AG10803 (cell line): ENCODE measurements around the gene CBFA2T3.

Source experiments
- DNase-seq: peaks from one replicate; pipeline ENCODE4 v3.0.0; 2010; ENCODE audit warnings: low read depth
- H3K4me3 ChIP-seq: 2 replicates; pipeline ENCODE4 v1.5.1; 2011; ENCODE audit warnings: mild to moderate bottlenecking, low read length, control low read depth
- TF ChIP-seq, protein P1 (sequence below): conservative IDR thresholded peaks from 2 replicates; pipeline ENCODE4 v1.5.1; 2011; ENCODE audit warnings: mild to moderate bottlenecking, low read length, control low read depth, inconsistent platforms

CBFA2T3 gene

DNA sequence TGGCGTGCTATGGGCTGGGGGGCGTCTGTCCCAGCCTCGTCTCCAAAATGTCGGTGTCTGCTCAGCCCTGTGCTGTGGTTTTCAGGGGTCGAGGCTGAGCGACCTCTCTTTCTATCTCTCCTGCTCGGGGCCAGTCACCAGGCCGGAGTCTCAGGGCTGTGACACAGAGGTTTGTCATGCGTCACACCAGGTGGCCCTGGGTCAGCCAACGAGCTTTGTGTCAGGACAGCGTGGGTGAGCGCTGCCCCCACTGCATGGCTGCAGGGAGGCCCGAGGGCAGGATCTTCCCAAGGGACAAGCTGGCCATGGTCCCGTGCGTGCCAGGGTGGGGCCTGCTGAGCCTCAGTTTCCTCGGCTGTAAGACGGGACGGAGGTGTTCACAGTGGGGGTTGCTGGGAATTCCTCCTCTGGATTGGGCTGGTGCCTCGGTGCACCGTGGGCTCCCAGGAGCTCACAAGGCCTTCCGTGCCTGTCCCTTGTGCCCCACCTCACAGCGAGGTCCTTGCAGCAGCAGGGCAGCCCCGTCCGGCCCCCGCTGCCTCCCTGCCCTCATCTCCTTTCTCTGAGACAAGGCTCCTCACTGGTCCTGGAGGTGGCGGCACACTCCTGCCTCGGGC is 50.5 kb downstream of the CBFA2T3 start:
- H3K4me3 ChIP-seq = no peak overlapping the region
- DNase-seq = no peak
- TF ChIP-seq, protein P1, sequence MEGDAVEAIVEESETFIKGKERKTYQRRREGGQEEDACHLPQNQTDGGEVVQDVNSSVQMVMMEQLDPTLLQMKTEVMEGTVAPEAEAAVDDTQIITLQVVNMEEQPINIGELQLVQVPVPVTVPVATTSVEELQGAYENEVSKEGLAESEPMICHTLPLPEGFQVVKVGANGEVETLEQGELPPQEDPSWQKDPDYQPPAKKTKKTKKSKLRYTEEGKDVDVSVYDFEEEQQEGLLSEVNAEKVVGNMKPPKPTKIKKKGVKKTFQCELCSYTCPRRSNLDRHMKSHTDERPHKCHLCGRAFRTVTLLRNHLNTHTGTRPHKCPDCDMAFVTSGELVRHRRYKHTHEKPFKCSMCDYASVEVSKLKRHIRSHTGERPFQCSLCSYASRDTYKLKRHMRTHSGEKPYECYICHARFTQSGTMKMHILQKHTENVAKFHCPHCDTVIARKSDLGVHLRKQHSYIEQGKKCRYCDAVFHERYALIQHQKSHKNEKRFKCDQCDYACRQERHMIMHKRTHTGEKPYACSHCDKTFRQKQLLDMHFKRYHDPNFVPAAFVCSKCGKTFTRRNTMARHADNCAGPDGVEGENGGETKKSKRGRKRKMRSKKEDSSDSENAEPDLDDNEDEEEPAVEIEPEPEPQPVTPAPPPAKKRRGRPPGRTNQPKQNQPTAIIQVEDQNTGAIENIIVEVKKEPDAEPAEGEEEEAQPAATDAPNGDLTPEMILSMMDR = no peak

DNA sequence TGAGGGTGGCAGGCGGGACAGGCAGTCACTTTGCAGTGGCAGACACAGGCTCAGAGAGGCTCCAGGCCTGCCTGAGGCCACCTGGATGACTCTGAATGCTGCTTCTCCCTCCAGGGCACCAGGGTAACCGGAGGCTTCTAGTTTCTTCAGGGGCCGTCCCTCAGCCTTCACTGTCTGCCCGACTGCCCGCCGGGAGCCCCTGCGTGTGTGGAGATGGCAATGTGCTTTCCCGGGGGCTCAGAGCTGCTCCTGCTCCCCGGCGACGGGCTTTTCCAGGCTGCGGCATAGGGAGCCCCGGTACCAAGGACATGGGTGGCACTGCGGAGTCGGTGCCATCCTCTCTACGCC is 51.5 kb downstream of the CBFA2T3 start:
- DNase-seq = no peak

DNA sequence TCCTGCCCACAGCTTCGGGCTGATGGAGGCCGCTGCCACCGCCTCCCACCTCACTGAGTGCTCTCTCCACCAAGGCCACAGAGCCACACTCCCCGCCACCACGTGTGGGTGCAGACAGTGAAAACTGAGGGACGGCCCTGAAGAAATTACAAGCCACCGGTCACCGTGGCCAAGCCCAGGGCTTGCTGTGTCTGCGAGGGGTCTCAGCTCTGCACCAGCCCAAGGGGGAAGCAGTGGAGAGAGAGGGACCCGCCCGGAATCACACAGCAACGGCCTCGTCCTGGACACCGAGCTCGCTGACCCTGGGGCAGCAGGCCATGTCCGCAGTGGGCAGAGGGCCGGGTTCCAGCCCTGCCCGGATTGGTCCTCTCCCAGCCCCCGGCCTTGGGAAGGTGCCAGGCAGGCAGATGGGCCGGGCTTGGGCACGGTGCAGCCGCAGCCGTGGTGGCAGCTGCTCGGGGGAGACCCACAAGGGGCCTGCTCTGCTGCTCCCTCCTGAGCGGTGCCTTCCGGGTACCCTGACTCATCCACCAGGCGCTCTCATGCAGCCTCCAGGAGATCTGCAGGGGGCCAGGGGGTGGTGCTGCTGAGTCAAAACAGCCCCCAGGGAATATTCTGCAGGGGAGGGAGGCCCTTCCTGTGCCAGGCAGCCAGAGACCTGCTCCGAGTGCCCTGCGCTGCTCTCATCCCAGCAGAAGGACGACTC is 52.0 kb downstream of the CBFA2T3 start:
- TF ChIP-seq, protein P1 = peak; percentile 54
- no peak overlapping the region for H3K4me3 ChIP-seq
- DNase-seq = peak; percentile 78

More for the DNA sequence above, 51.5 kb downstream of the CBFA2T3 start:
- TF ChIP-seq, protein P1 = no peak
- H3K4me3 ChIP-seq = no peak overlapping the region

DNA sequence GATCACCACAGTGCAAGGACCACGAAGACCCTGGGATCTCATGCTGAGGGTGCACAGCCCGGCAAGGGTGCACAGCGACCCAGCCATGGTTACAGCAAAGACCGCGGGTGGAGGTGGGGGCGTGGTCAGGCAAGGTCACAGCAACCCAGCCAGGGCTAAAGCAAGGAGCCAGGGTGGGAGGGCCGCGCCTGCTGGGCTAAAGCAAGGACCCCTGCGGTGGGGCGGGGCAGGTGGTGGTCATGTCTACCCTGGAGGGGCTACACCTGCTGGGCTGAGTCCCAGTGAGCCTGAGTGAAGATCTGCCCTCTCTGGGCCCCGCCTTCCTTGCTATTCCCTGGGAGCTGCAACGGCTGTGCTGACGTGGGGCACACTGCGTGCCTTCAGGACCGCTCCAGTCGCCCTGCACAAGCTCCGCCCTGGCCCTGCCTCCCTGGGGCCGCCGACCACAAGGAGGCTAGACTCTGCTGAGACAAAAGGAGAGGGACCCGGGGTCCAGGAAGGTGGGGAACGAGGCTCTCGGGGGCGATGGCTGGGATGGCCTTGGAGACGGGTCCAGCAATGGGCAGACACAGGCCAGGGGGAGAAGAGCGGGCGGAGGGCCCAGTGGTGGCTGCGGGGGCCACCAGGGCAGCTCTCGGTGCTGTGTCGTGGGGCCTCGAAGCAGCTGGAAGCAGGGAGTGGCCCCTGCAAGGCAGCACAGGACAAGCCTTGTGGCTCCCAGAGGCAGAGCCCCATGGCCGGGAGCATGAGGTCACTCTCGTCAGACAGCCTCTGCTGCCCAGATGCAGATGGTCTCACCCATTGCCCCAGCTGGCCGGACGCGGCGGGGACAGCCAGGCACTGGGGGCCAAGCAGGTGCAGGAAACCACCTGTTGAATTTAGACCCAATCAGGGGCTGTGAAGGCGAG is 52.8 kb downstream of the CBFA2T3 start:
- TF ChIP-seq, protein P1 = no peak
- no peak for DNase-seq
- H3K4me3 ChIP-seq = no peak overlapping the region

DNA sequence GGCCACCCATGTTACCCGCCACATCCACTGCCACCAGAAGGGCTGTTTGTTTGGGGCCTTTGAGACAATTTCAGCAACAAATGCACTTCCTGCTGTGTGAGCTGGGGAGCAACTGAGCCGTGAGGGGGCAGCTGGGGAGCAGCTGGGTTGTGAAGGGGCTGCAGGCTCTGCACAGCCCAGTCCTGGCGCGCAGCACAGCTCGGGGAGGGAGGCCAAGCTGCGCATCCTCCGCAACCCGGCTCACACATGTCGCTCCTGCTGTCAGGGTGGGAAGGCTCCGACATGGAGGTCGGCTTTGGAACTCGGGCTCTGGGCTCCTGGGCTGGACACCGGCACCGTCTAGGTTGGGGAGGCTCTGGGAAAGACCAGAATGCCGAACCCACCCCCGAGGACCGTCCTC is 53.6 kb downstream of the CBFA2T3 start:
- no peak for DNase-seq
- H3K4me3 ChIP-seq = no peak overlapping the region
- TF ChIP-seq, protein P1 = no peak

DNA sequence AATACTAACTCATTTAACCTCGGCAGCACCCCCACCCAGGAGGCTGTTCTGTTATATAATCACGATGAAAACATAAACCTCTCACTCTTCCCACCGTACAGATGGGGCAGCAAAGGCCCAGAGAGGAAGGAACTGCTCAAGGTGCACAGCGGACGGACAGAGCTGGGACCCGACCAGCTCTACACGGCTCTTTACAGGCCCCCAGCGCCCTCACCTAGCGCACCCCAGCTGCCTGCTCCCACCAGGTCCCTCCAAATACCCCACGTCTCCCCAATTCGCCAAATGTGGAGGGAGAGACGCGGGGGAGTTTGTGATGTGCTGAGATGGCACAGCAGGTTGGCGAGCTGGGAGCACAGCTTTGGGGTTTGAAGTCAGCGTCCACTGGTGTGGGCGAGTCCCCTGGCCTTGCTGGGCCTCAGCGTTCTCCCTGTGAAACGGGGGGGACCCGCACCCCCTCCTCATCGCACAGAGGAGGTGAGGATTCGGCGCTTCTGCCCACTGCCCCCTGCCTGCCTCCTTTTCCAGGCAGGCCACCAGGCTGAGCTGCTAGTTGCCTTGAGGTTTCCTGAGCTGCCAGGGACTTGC is 54.1 kb downstream of the CBFA2T3 start:
- H3K4me3 ChIP-seq = no peak overlapping the region
- no peak for DNase-seq
- TF ChIP-seq, protein P1 = no peak
